Fibroblast of pulmonary artery (primary cell): ENCODE measurements around the gene ZNF41.
"Not testable (repeated sequence)": the region's sequence is repeated elsewhere in the genome, so short reads cannot be mapped to it uniquely, and the experiment has no call there.

Source experiments
- DNase-seq: peaks from one replicate; pipeline ENCODE4 v3.0.0-alpha.2; 2010; ENCODE audit warnings: low read depth
- H3K4me3 ChIP-seq: replicated peaks from 2 replicates; pipeline ENCODE4 v1.5.1; 2011; ENCODE audit warnings: low read depth, mild to moderate bottlenecking, control low read depth, low read length, moderate library complexity
- TF ChIP-seq, protein P1 (sequence below): IDR thresholded peaks from 2 replicates; pipeline ENCODE4 v1.5.1; 2011; ENCODE audit warnings: mild to moderate bottlenecking, control low read depth, low read length, inconsistent platforms; ENCODE audit errors: missing control alignments

The ZNF41 gene

DNA sequence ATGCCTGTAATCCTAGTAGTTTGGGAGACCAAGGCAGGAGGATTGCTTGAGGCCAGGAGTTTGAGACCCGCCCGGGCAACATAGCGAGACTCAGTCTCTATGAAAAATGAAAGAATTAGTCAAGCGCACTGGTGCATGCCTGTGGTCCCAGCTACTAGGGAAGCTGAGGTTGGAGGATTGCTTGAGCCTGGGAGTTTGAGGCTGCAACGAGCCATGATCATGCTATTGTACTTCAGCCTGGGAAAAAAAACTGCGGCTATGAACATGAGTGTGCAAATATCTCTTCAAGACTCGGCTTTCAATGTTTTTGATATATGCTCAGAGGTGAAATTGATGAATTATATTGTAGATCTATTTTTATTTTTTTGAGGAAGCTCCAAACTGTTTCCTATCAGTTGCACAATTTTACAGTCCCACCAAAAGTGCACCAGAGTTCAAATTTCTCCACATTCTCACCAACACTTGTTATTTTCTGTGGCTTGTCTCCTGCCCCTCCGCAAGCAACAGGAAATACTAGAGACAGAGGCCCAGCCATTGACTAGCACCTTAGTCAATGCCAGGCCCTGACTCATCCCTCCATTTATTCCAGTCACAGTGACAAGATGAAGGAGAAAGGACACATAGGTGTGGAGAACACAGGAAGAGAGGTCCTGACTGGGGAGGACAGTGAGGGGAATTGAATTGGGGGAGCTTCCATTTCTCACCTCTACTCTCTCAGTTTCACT, 33.1 kb upstream of the ZNF41 start:
- TF ChIP-seq, protein P1, sequence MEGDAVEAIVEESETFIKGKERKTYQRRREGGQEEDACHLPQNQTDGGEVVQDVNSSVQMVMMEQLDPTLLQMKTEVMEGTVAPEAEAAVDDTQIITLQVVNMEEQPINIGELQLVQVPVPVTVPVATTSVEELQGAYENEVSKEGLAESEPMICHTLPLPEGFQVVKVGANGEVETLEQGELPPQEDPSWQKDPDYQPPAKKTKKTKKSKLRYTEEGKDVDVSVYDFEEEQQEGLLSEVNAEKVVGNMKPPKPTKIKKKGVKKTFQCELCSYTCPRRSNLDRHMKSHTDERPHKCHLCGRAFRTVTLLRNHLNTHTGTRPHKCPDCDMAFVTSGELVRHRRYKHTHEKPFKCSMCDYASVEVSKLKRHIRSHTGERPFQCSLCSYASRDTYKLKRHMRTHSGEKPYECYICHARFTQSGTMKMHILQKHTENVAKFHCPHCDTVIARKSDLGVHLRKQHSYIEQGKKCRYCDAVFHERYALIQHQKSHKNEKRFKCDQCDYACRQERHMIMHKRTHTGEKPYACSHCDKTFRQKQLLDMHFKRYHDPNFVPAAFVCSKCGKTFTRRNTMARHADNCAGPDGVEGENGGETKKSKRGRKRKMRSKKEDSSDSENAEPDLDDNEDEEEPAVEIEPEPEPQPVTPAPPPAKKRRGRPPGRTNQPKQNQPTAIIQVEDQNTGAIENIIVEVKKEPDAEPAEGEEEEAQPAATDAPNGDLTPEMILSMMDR: no peak
- H3K4me3 ChIP-seq: no peak overlapping the region
- peak; percentile 16 for DNase-seq

DNA sequence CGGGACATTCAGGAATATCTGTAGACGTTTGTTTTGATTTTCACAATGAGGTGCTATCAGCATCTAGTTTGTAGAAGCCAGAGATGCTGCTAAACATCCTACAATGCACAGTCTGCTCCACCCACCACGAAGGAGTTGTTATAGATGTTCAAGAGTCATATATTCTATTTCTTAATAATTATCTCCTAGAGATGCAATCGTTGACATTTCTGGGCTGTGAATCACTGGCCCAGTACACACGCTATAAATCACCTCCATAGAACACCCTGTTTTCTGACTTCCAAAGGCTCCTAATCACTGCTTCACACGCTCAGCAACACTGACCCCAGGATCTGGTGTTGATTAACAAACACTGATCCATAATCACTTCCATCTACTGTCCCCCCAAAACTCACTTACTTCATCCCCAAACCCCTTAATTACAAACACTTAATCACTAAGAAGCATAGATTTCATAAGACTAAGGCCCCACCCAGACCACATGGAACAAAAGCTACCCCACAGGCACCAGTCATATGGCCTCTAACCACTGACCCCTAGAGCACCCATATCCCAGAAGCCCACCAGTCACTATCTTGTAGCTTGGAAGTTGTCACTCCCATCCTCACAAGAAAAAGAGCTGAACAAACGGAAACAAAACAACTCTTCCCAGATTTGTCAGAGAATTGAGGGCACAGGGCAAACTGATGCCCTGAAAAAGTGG, 31.7 kb upstream of the ZNF41 start:
- H3K4me3 ChIP-seq: no peak overlapping the region
- peak; percentile 42 for DNase-seq
- TF ChIP-seq, protein P1: no peak

DNA sequence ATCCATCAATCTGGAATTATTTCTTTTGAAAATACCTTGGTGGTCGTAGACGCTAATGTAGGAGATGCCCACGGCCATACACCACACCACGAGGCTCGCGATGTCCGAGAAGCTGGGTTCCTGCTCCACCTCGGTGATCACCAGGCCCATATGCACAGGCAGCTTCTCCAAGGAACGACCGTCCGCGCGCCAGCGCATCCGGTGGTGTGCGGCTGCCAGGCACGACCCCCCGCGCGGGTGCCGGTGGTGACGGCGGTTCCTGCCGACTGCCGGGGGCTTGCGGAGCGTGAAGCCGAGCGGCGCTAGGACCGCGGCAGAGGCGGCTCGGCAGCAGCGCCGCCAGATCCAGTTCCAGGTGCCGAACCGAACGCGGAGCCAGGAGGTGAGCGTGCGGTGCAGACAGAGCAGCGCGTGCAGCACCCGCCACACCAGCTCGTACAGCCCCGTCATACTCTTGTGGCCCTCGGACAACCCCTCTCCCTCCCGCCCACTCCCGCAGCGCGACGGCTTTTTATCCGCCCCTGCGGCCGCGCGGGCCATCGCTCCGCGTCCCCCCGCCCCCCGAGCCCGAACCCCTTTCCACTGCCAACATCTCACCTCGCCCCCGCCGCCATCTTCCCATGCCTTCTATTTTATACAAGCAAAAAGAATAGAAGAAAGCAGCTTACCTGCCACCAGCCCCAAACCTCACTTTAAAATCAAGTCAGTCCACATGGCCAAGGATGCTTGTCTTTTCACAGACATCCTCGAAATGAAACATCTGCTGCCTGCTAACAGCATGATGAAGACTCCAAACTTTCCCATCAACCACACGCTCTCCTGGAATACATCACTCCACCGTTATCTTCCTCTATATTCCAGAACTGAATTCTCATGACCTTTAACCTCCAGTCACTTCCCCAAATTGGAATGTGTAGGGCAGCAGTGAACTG, 30.3 kb upstream of the ZNF41 start:
- peak overlapping the region; percentile 41 for H3K4me3 ChIP-seq
- DNase-seq: not testable (repeated sequence)

DNA sequence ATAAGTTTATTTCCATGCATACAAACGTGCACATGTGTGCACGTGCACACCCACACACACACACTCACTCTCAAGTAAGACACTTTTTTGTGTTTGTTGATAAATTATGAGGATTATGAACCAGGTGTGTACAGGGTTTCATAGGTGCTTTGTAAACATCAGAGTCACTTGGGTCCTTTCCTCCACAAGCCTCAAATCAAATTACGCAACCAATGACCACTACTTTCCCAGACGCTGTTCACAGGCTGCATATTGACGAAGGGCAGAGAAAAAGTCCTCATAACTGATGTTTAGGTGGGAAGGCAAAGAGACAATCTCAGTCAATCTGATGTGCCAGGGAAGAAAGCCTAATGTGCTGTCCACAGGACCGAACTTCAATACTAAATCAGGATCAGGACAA, 29.4 kb upstream of the ZNF41 start:
- not testable (repeated sequence) for DNase-seq, H3K4me3 ChIP-seq

DNA sequence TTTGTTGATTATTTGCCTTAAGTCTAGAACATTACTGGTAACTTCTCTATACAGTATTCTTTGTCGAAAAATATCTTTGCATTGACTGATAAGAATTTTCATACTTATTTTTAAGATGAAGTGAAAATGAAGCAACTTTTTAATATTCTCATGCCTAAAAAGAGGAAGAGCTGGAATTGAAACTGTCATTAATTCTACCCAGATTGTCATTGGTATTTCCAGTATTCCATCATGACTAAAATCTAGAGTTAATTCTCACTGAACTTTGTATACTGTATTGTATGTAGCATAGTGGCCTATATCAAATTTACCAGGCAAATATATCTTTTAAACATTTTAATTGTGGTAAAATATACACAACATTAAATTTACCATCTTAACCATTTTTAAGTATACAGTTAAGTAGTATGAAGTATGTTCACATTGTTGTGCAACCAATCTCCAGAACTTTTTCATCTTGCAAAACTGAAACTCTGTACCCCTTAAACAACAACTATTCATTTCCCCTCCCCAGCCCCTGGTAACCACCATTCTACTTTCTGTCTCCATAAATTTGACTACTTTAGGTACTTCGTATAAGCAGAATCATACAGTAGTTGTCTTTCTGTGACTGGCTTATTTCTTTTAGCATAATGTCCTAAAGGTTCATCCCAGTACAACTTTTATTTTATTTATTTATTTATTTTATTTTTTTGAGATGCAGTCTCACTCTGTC, 24.3 kb upstream of the ZNF41 start:
- no peak for DNase-seq
- TF ChIP-seq, protein P1: no peak
- no peak overlapping the region for H3K4me3 ChIP-seq

DNA sequence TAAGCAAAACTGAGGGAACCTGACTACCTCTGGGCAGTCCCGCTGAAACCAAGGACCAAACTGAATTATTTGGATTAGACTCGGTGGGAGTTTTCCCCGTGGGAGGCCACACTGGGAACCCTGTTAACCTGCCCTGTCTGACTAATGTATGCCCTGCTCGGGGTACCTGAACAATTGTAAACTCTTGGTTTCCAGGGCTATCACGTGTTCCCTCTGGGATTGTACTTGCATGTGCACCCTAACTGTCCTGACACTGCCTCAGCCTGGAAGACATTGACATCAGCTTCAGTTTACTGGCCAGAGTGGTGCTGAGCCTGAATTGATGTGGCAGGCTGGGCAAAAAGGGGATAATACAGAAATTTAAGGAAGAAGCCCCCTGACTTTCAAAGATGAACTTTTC, 20.1 kb upstream of the ZNF41 start:
- H3K4me3 ChIP-seq: no peak overlapping the region
- TF ChIP-seq, protein P1: no peak
- no peak for DNase-seq

DNA sequence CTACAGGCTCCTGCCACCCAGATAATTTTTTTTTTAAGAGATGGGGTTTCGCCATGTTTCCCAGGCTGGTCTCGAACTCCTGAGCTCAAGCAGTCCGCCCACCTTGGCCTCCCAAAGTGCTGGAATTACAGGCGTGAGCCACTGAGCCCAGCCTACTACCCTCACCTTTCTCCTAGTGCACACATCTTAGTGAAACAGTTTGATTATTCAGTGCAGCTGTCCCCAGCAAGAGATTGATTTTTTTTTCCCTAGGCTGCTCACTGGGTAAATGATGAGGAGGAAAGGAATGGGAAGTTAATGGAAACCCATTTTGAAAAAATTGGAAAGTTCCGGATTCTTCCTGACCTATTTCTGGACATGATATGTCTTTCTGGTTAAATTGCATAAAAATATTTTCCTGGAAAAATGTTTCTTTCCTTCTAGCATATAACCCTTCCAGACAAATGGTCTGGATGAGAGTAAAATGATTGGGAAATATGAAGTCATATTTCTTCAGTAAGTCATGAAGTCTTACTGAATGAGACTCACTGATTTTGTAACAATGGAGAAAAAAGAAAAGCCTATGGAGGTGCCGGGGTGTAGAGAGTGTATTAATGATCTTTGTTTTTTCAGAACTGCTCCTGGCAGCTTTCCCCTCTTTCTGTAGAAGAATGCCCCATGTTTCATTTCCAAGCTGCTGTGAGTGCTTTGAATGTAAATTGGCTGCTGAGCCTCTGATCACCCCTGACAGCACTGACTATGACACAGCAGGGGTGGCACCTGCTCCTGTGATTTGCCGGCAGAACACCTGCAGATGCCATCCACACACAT, 19.5 kb upstream of the ZNF41 start:
- TF ChIP-seq, protein P1: no peak
- no peak overlapping the region for H3K4me3 ChIP-seq
- DNase-seq: peak; percentile 66
